ENCODE data around the gene COL4A1.

DNA sequence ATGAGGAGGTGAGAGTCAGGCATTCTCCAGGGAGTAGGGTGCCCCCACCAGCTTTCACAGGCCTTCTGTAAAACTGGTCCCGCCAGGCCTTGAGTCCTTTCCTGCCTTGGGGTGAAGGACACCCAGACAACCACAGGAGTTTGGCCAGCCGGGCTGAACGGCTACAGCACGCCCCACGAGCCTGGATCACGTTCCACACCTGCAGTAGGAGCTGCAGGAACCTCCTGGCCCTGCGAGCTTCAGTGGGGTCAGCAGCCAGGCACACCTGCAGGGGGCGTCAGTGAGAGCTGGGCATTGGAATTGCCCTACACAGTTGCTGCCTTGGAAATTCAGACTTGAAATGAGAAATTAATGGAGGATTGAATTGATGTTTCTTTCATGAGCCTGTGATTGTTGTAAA, 45.8 kb upstream of the COL4A1 start:
- TF ChIP-seq EP300 (IDR thresholded peaks at IDR 0.05): no peak
- TF ChIP-seq, protein P1, sequence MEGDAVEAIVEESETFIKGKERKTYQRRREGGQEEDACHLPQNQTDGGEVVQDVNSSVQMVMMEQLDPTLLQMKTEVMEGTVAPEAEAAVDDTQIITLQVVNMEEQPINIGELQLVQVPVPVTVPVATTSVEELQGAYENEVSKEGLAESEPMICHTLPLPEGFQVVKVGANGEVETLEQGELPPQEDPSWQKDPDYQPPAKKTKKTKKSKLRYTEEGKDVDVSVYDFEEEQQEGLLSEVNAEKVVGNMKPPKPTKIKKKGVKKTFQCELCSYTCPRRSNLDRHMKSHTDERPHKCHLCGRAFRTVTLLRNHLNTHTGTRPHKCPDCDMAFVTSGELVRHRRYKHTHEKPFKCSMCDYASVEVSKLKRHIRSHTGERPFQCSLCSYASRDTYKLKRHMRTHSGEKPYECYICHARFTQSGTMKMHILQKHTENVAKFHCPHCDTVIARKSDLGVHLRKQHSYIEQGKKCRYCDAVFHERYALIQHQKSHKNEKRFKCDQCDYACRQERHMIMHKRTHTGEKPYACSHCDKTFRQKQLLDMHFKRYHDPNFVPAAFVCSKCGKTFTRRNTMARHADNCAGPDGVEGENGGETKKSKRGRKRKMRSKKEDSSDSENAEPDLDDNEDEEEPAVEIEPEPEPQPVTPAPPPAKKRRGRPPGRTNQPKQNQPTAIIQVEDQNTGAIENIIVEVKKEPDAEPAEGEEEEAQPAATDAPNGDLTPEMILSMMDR (IDR thresholded peaks at IDR 0.05): peak in 1 of 6 experiments; percentile 8
- TF ChIP-seq POLR2A (IDR thresholded peaks at IDR 0.05): no peak

Measured in upper lobe of left lung (tissue), 4 donors.